Lung (tissue), 12 donors: ENCODE data around the gene EPHA7. TPM values are rescaled to one million over a fixed set of nuclear protein-coding genes. Genes with fewer than 3 reads are reported as not detected.

Experiments
- ATAC-seq: fragments of 200-7000 bp; cut with Tn5 transposase; one replicate; pipeline ENCODE4 v1.9.1; 2020; ENCODE audit warnings: moderate number of reproducible peaks; ENCODE audit not compliant: insufficient read depth, low FRiP score
- DNase-seq, 3 donors: peaks; one replicate each; pipeline ENCODE4 v3.0.0-alpha.2; 2013 to 2017
- H3K27ac ChIP-seq, 2 donors: one replicate each; pipeline ENCODE4 v1.5.1; 2013; ENCODE audit warnings: mild to moderate bottlenecking in 2 of 2, moderate library complexity in 2 of 2, control low read depth in 1 of 2, inconsistent platforms in 1 of 2, low read depth in 1 of 2, low read length in 1 of 2
- H3K27me3 ChIP-seq, 3 donors: one replicate each; pipeline ENCODE4 v1.5.1; 2013; ENCODE audit warnings: low read length in 2 of 3; ENCODE audit not compliant: control insufficient read depth in 3 of 3, insufficient read depth in 3 of 3
- H3K36me3 ChIP-seq, 4 donors: one replicate each; pipeline ENCODE4 v1.5.1; 2013; ENCODE audit warnings: low read length in 4 of 4, mild to moderate bottlenecking in 1 of 4, moderate library complexity in 1 of 4; ENCODE audit not compliant: control insufficient read depth in 4 of 4, insufficient read depth in 4 of 4
- H3K4me1 ChIP-seq, 5 donors: one replicate each; pipeline ENCODE4 v1.5.1; 2013; ENCODE audit warnings: low read length in 5 of 5, mild to moderate bottlenecking in 2 of 5, moderate library complexity in 1 of 5; ENCODE audit not compliant: control insufficient read depth in 5 of 5, insufficient read depth in 5 of 5
- H3K4me3 ChIP-seq: one replicate; pipeline ENCODE4 v1.5.1; 2013; ENCODE audit warnings: mild to moderate bottlenecking, control low read depth, moderate library complexity
- H3K9ac ChIP-seq, 2 donors: one replicate each; pipeline ENCODE4 v1.5.1; 2013; ENCODE audit warnings: low read length in 2 of 2, control low read depth in 1 of 2; ENCODE audit not compliant: insufficient read depth in 1 of 2
- H3K9me3 ChIP-seq, 4 donors: one replicate each; pipeline ENCODE4 v1.5.1; 2013; ENCODE audit warnings: low read length in 3 of 4, mild to moderate bottlenecking in 1 of 4, moderate library complexity in 1 of 4; ENCODE audit not compliant: control insufficient read depth in 4 of 4, insufficient read depth in 3 of 4
- CTCF ChIP-seq: IDR thresholded peaks from 2 replicates; pipeline ENCODE4 v1.5.1; 2012; ENCODE audit warnings: mild to moderate bottlenecking; ENCODE audit errors: control extremely low read depth, extremely low read depth
- WGBS, 2 donors: extraction: QIAGEN DNeasy Blood & Tissue Kit; methylation state at CpG; one replicate each; pipeline ENCODE4 v1.1.7; 2013; 5-methylcytosine and 5-hydroxymethylcytosine counted together
- polyA plus RNA-seq, 2 donors: library from polyadenylated mRNA; stranded (reverse); fragments of 200-250 nt; gene quantifications; one replicate each; pipeline ENCODE4 v1.2.1, GENCODE V29; 2013
- total RNA-seq, 2 donors: library from RNA; depleted of rRNA in 1 of 2; stranded (reverse); fragments of >200 nt in 1 of 2; gene quantifications; one replicate each; pipeline ENCODE4 v1.2.1, GENCODE V29; 2014 to 2021
- donor health status: control.
- donor health status: control.
- donor health status: Bipolar disorder and iron deficiency.
- donor health status: healthy.
- donor health status: DM: yes; HTN: yes; CAD: no.

The EPHA7 gene
- total and polyA plus RNA-seq, 4 donors: 0.06 to 6.3 (median 0.62) TPM

DNA sequence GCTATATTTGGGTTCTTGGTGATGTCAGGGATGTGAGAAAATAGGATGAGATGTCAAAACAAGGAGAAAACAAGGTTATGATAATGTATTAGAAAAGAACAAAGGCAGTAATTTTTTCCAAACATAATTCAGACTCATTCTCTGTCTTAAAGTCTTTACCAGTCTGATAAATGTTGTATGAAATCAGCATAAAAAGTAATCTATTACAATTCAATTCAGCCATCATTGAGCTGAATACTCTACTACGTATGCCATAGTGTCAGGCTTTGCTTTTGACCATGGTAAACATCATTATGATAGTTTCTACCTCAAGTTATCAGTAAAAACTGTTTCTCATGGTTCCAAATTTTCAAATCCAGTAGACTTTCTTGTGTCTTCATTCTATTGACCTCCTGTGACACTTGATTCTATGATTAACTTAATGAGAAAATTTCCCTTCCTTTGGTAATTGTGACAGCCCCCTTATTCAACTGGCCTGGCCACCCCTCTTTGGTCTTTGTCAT, 75.0 kb downstream of the EPHA7 start:
- no peak for TF ChIP-seq CTCF
- H3K4me1 ChIP-seq: no peaks in the 10 kb centered on the region
- no peak overlapping the region for H3K4me3 ChIP-seq

DNA sequence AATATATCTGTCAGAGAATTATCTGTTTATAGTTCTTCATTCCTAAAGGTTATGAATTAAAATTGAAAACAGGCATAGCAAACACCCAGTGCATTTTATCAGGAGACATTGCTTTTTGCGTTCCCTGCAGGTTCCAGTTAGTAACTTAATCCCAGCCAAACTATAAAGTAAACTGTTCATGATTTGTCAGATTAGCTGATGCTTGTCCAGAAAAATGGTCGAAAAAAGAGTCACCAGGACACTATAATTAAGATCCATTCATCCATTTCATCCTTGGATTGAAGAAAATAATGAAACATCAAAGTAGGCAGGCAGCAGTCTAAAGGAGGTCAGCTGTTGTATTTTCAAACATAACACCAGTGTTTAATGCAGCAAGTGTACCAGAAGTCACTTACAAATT, 75.9 kb downstream of the EPHA7 start:
- Histone ChIP-seq H3K27ac (no peak overlapping the region), H3K9ac (no peak overlapping the region), H3K27me3 (no peaks in the 10 kb centered on the region), H3K4me3 (no peak overlapping the region), H3K9me3 (no peaks in the 10 kb centered on the region), H3K36me3 (no peaks in the 10 kb centered on the region), H3K4me1 (no peaks in the 10 kb centered on the region)
- WGBS, 2 donors: 58 to 63% methylated on average over 2 of the region's 2 CpGs
- TF ChIP-seq CTCF: no peak
- ATAC-seq (no peak), DNase-seq (no peak)

More for the DNA sequence above, 75.0 kb downstream of the EPHA7 start:
- no peak overlapping the region for H3K9ac ChIP-seq
- ATAC-seq (no peak), DNase-seq (no peak)
- H3K36me3 ChIP-seq: no peaks in the 10 kb centered on the region
- no peak overlapping the region for H3K27ac ChIP-seq
- 78 to 86% methylated on average over 1 of the region's 1 CpG for WGBS, 2 donors
- no peaks in the 10 kb centered on the region for H3K9me3 ChIP-seq
- no peaks in the 10 kb centered on the region for H3K27me3 ChIP-seq

- no peak for DNase-seq
- no peaks in the 10 kb centered on the region for H3K27me3 ChIP-seq
- WGBS, 2 donors: 89 to 97% methylated on average over 1 of the region's 1 CpG
- H3K36me3 ChIP-seq: no peaks in the 10 kb centered on the region
- no peak overlapping the region for H3K27ac ChIP-seq
- no peak overlapping the region for H3K9ac ChIP-seq
- no peaks in the 10 kb centered on the region for H3K9me3 ChIP-seq
- ATAC-seq: no peak
- no peak overlapping the region for H3K4me3 ChIP-seq
- H3K4me1 ChIP-seq: no peaks in the 10 kb centered on the region
- no peak for TF ChIP-seq CTCF
Measured at GRCh38 chr6:93341900-93342613, 77.3 kb downstream of the EPHA7 start.
